Measurements from ENCODE around the gene AP2A1.

AP2A1 gene

GRCh38 chr19:49824662-49825061, 57.9 kb downstream of the AP2A1 start:
- Histone ChIP-seq H3K4ac (ENCODE audit: low read depth in 1 of 2, low read length in 2 of 2) (no peak overlapping the region), H2BK12ac (ENCODE audit: low read length in 2 of 2) (no peak overlapping the region), H2BK120ac (ENCODE audit: low read depth, low read length) (no peak overlapping the region), H4K8ac (ENCODE audit: low read length) (no peak overlapping the region), H3K9me3 (ENCODE audit: control insufficient read depth, low read length) (no peaks in the 10 kb centered on the region), H3K9ac (ENCODE audit: low read length) (no peak overlapping the region), H3K4me2 (ENCODE audit: low read length, poor library complexity, severe bottlenecking) (no peak overlapping the region), H2BK5ac (ENCODE audit: low read depth, low read length, poor library complexity, severe bottlenecking) (no peak overlapping the region), H4K91ac (ENCODE audit: low read length) (no peak overlapping the region), H3K27me3 (ENCODE audit: control insufficient read depth in 1 of 2, insufficient read depth in 1 of 2, low read length in 2 of 2) (no peaks in the 10 kb centered on the region), H2AFZ (ENCODE audit: low read depth, low read length) (no peak overlapping the region), H3K36me3 (ENCODE audit: control insufficient read depth in 1 of 2, insufficient read depth in 2 of 2, low read depth in 1 of 2, low read length in 2 of 2) (peaks cover 47 to 62% of the 10 kb centered on the region in 2 experiments), H3K23ac (ENCODE audit: low read length in 2 of 2) (no peak overlapping the region), H3K18ac (ENCODE audit: low read depth in 1 of 2, low read length in 2 of 2) (no peak overlapping the region), H3K79me1 (replicated peaks; ENCODE audit: low read length, poor library complexity, severe bottlenecking) (peaks cover 53% of the 10 kb centered on the region), H3K4me3 (ENCODE audit: insufficient read depth in 1 of 2, low read depth in 1 of 2, low read length in 2 of 2) (no peak overlapping the region), H3K4me1 (ENCODE audit: control insufficient read depth, insufficient read depth, low read depth, low read length) (peaks cover 12% of the 10 kb centered on the region), H2AK5ac (ENCODE audit: low read length, severe bottlenecking) (no peak overlapping the region), H3K14ac (ENCODE audit: low read length in 2 of 2) (no peak overlapping the region), H3K27ac (ENCODE audit: low read length, poor library complexity, severe bottlenecking) (no peak overlapping the region), H2BK15ac (ENCODE audit: low read depth, poor library complexity, severe bottlenecking) (no peak overlapping the region)
- DNase-seq = no peak
- 94% methylated on average over 6 of the region's 6 CpGs for whole genome bisulfite sequencing

DNA sequence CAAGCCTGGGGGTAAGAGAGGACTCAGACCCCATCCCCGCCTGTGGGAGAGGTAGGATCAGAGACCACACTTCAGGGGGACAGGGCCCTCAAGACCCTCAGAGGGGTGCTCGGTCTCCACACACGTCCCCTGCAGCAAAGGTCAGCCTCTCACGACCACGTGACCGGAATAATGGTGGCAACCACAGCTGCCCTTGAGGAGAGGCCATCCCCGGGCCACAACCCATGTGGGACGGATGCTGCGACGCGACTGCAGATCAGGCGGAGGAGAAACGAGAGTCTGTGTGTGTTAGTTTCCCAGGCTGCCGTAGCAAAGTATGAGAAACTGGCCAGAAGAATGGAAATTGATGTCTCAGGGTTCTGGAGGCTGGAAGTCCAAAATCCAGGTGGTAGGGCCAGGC, 60.2 kb downstream of the AP2A1 start:
- Histone ChIP-seq H3K9me3 (ENCODE audit: control insufficient read depth, low read length) (no peaks in the 10 kb centered on the region), H3K4me1 (ENCODE audit: control insufficient read depth, insufficient read depth, low read depth, low read length) (peaks cover 18% of the 10 kb centered on the region), H3K4me3 (ENCODE audit: insufficient read depth in 1 of 2, low read depth in 1 of 2, low read length in 2 of 2) (no peak overlapping the region), H4K8ac (ENCODE audit: low read length) (no peak overlapping the region), H2AFZ (ENCODE audit: low read depth, low read length) (no peak overlapping the region), H3K27ac (ENCODE audit: low read length, poor library complexity, severe bottlenecking) (no peak overlapping the region), H2AK5ac (ENCODE audit: low read length, severe bottlenecking) (no peak overlapping the region), H2BK5ac (ENCODE audit: low read depth, low read length, poor library complexity, severe bottlenecking) (no peak overlapping the region), H2BK120ac (ENCODE audit: low read depth, low read length) (no peak overlapping the region), H3K18ac (ENCODE audit: low read depth in 1 of 2, low read length in 2 of 2) (no peak overlapping the region), H3K9ac (ENCODE audit: low read length) (no peak overlapping the region), H3K27me3 (ENCODE audit: control insufficient read depth in 1 of 2, insufficient read depth in 1 of 2, low read length in 2 of 2) (no peaks in the 10 kb centered on the region), H3K23ac (ENCODE audit: low read length in 2 of 2) (no peak overlapping the region), H3K4ac (ENCODE audit: low read depth in 1 of 2, low read length in 2 of 2) (no peak overlapping the region), H3K79me1 (replicated peaks; ENCODE audit: low read length, poor library complexity, severe bottlenecking) (peaks cover 61% of the 10 kb centered on the region), H2BK15ac (ENCODE audit: low read depth, poor library complexity, severe bottlenecking) (no peak overlapping the region), H4K91ac (ENCODE audit: low read length) (no peak overlapping the region), H3K4me2 (ENCODE audit: low read length, poor library complexity, severe bottlenecking) (no peak overlapping the region), H2BK12ac (ENCODE audit: low read length in 2 of 2) (no peak overlapping the region), H3K14ac (ENCODE audit: low read length in 2 of 2) (no peak overlapping the region), H3K36me3 (ENCODE audit: control insufficient read depth in 1 of 2, insufficient read depth in 2 of 2, low read depth in 1 of 2, low read length in 2 of 2) (peaks cover 58 to 75% of the 10 kb centered on the region in 2 experiments)
- WGBS = 96% methylated on average over 14 of the region's 14 CpGs
- no peak for DNase-seq

DNA sequence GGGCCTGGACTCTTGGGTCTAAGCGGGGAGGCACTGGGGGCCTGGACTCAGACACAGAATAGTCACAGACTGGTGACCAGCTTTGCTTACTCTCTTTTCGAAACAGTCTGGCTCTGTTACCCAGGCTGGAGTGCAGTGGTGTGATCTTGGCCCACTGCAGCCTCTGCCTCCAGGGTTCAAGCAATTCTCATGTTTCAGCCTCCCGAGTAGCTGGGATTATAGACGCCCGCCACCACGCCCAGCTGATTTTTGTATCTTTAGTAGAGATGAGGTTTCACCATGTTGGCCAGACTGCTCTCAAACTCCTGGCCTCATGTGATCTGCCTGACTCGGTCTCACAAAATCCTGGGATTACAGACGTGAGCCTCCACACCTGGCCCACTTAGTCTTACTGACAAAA, 62.4 kb downstream of the AP2A1 start:
- no peak overlapping the region for H4K91ac ChIP-seq (ENCODE audit: low read length)
- no peak overlapping the region for H3K4me3 ChIP-seq (ENCODE audit: insufficient read depth in 1 of 2, low read depth in 1 of 2, low read length in 2 of 2)
- H3K79me1 ChIP-seq (replicated peaks; ENCODE audit: low read length, poor library complexity, severe bottlenecking) = peaks cover 60% of the 10 kb centered on the region
- H3K18ac ChIP-seq (ENCODE audit: low read depth in 1 of 2, low read length in 2 of 2) = no peak overlapping the region
- H2BK5ac ChIP-seq (ENCODE audit: low read depth, low read length, poor library complexity, severe bottlenecking) = no peak overlapping the region
- H3K9ac ChIP-seq (ENCODE audit: low read length) = no peak overlapping the region
- no peak overlapping the region for H2AK5ac ChIP-seq (ENCODE audit: low read length, severe bottlenecking)
- no peak overlapping the region for H2BK15ac ChIP-seq (ENCODE audit: low read depth, poor library complexity, severe bottlenecking)
- H3K23ac ChIP-seq (ENCODE audit: low read length in 2 of 2) = no peak overlapping the region
- no peak overlapping the region for H2AFZ ChIP-seq (ENCODE audit: low read depth, low read length)
- H3K4me1 ChIP-seq (ENCODE audit: control insufficient read depth, insufficient read depth, low read depth, low read length) = peaks cover 24% of the 10 kb centered on the region
- peaks cover 66 to 80% of the 10 kb centered on the region in 2 experiments for H3K36me3 ChIP-seq (ENCODE audit: control insufficient read depth in 1 of 2, insufficient read depth in 2 of 2, low read depth in 1 of 2, low read length in 2 of 2)
- no peaks in the 10 kb centered on the region for H3K27me3 ChIP-seq (ENCODE audit: control insufficient read depth in 1 of 2, insufficient read depth in 1 of 2, low read length in 2 of 2)
- no peak overlapping the region for H3K4ac ChIP-seq (ENCODE audit: low read depth in 1 of 2, low read length in 2 of 2)
- H4K8ac ChIP-seq (ENCODE audit: low read length) = no peak overlapping the region
- H3K4me2 ChIP-seq (ENCODE audit: low read length, poor library complexity, severe bottlenecking) = no peak overlapping the region
- no peak overlapping the region for H2BK120ac ChIP-seq (ENCODE audit: low read depth, low read length)
- WGBS = 96% methylated on average over 8 of the region's 8 CpGs
- no peak for DNase-seq
- H3K9me3 ChIP-seq (ENCODE audit: control insufficient read depth, low read length) = no peaks in the 10 kb centered on the region
- H3K27ac ChIP-seq (ENCODE audit: low read length, poor library complexity, severe bottlenecking) = no peak overlapping the region
- no peak overlapping the region for H3K14ac ChIP-seq (ENCODE audit: low read length in 2 of 2)
- no peak overlapping the region for H2BK12ac ChIP-seq (ENCODE audit: low read length in 2 of 2)

DNA sequence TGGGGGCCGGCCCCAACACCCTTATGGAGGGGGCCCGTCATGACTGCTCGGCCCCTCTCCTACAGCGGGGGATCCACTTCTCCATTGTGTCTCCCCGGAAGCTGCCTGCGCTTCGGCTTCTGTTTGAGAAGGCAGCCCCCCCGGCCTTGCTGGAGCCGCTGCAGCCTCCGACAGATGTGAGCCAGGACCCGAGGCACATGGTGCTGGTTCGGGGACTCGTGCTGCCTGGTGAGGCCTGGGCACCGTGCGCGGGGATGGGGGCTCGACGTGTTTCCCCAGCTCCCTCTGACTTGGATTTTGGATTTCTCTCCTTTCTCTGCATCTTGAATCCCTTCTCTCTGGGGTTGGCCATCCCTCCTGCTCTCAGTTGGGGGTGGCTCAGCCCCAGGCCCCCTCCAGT, 62.9 kb downstream of the AP2A1 start:
- Histone ChIP-seq H4K91ac (ENCODE audit: low read length) (no peak overlapping the region), H3K9me3 (ENCODE audit: control insufficient read depth, low read length) (no peaks in the 10 kb centered on the region), H2BK15ac (ENCODE audit: low read depth, poor library complexity, severe bottlenecking) (no peak overlapping the region), H3K79me1 (replicated peaks; ENCODE audit: low read length, poor library complexity, severe bottlenecking) (peaks cover 61% of the 10 kb centered on the region), H2AFZ (ENCODE audit: low read depth, low read length) (no peak overlapping the region), H3K18ac (ENCODE audit: low read depth in 1 of 2, low read length in 2 of 2) (no peak overlapping the region), H3K4me3 (ENCODE audit: insufficient read depth in 1 of 2, low read depth in 1 of 2, low read length in 2 of 2) (no peak overlapping the region), H2BK120ac (ENCODE audit: low read depth, low read length) (no peak overlapping the region), H4K8ac (ENCODE audit: low read length) (no peak overlapping the region), H2AK5ac (ENCODE audit: low read length, severe bottlenecking) (no peak overlapping the region), H3K14ac (ENCODE audit: low read length in 2 of 2) (no peak overlapping the region), H3K4me1 (ENCODE audit: control insufficient read depth, insufficient read depth, low read depth, low read length) (peaks cover 24% of the 10 kb centered on the region), H2BK5ac (ENCODE audit: low read depth, low read length, poor library complexity, severe bottlenecking) (no peak overlapping the region), H3K27ac (ENCODE audit: low read length, poor library complexity, severe bottlenecking) (no peak overlapping the region), H3K4ac (ENCODE audit: low read depth in 1 of 2, low read length in 2 of 2) (no peak overlapping the region), H3K9ac (ENCODE audit: low read length) (no peak overlapping the region), H3K23ac (ENCODE audit: low read length in 2 of 2) (no peak overlapping the region), H3K36me3 (ENCODE audit: control insufficient read depth in 1 of 2, insufficient read depth in 2 of 2, low read depth in 1 of 2, low read length in 2 of 2) (peaks cover 70 to 85% of the 10 kb centered on the region in 2 experiments), H2BK12ac (ENCODE audit: low read length in 2 of 2) (no peak overlapping the region), H3K4me2 (ENCODE audit: low read length, poor library complexity, severe bottlenecking) (no peak overlapping the region), H3K27me3 (ENCODE audit: control insufficient read depth in 1 of 2, insufficient read depth in 1 of 2, low read length in 2 of 2) (no peaks in the 10 kb centered on the region)
- 98% methylated on average over 18 of the region's 18 CpGs for WGBS
- no peak for DNase-seq

Data from mesenchymal stem cell (in vitro differentiated cells and primary cell).